Right lobe of liver (tissue), 4 donors: ENCODE data around the gene URAD.

Source experiments
- POLR2A ChIP-seq: fragments of 450-650 bp; IDR thresholded peaks from one replicate; pipeline ENCODE4 v1.6.1; 2017; ENCODE audit warnings: antibody characterized with exemption, mild to moderate bottlenecking
- TF ChIP-seq, protein P1 (sequence below), 4 donors: fragments of 200-600 bp in 3 of 4; fragments of 450-650 bp in 1 of 4; IDR thresholded peaks; one replicate each; pipeline versions ENCODE4 v1.5.1 to v1.8.0; 2016 to 2022; ENCODE audit warnings: antibody characterized with exemption in 4 of 4, mild to moderate bottlenecking in 2 of 4
- donor health status: DM: no; HTN: no; CAD: no.
- donor health status: DM: no; HTN: no; CAD: no.
- donor health status: DM: no; HTN: yes; CAD: no.

DNA sequence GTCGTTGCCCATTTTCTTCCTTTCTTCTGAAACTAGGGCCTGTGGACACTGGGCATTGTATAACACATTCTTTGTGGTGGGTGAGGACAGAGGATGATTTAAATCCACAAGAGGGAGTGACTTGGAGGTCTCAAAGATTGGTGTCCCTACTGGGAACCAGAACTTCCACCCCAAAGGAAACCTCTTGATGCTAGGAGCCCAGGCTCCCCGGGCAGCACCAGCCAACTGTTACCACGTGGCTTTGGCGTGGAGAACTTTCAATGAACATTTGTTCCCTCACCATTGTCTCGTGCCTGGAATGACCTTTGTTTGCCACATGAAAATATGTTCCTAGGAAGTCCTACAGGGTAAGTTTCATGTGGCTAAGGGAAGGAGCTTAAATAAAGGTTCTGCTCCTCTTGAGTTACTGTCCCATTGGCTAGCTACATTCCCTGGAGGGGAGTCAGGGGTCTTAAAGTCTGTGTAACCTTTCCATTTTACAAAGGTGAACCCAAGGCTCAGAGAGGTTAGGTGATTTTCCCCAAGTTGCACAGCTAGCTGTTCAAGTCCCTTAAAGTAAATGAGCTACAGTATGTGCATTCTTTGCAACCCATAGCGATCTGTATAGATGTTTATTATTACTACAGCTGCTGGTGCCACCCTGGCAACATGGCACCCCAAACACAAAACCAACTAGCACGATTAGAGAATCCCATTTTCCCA is 14.4 kb downstream of the URAD start:
- TF ChIP-seq, protein P1, sequence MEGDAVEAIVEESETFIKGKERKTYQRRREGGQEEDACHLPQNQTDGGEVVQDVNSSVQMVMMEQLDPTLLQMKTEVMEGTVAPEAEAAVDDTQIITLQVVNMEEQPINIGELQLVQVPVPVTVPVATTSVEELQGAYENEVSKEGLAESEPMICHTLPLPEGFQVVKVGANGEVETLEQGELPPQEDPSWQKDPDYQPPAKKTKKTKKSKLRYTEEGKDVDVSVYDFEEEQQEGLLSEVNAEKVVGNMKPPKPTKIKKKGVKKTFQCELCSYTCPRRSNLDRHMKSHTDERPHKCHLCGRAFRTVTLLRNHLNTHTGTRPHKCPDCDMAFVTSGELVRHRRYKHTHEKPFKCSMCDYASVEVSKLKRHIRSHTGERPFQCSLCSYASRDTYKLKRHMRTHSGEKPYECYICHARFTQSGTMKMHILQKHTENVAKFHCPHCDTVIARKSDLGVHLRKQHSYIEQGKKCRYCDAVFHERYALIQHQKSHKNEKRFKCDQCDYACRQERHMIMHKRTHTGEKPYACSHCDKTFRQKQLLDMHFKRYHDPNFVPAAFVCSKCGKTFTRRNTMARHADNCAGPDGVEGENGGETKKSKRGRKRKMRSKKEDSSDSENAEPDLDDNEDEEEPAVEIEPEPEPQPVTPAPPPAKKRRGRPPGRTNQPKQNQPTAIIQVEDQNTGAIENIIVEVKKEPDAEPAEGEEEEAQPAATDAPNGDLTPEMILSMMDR (IDR thresholded peaks at IDR 0.05) = no peak
- no peak for TF ChIP-seq POLR2A
